ENCODE measurements around the gene WDR27.
"Not testable (repeated sequence)": the region's sequence is repeated elsewhere in the genome, so short reads cannot be mapped to it uniquely, and the experiment has no call there.

WDR27 gene

DNA sequence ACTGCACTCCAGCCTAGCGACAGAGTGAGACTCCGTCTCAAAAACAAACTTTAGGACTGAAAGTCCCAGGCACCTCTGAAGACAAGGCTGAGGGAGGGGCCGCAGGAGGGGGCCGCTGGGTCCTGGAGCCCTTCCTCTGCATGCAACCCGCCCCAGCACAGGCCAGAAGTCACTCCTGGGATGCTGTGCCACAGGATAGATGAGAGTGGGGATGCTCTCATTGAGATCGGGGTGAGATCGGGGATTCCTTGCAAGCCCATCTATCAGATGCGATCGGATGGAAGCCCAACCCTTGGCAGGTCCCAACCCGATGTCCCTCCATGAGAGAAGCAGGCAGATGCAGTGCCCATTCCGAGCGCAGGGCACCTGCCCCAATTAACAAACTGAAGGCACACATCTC is 66.5 kb downstream of the WDR27 start:
- no peak for DNase-seq

- no peak for DNase-seq
Measured at GRCh38 chr6:169632841-169633240, 69.0 kb downstream of the WDR27 start.

- DNase-seq: no peak
Measured at GRCh38 chr6:169629256-169629655, 72.6 kb downstream of the WDR27 start.

GRCh38 chr6:169627736-169628607 is 73.9 kb downstream of the WDR27 start:
- DNase-seq: no peak

DNA sequence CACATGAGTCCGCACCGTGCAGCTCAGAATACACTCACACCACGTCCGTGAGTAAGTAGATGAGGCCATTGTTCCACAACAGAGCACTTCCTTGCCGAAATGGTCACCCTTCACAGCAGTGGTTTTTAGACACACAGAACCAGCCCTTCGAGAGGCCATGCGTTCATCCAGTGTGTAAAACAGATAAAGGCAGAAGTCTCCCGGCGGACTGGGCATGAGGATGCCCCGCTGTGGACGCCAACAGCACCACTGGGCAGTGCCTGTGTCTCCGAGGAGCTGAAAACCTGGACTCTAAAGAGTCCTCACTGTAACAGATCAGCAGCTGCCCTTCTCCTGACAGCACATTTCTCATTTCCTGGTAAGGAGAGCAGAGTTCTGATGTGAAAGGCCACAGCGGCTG is 75.2 kb downstream of the WDR27 start:
- no peak for DNase-seq

DNA sequence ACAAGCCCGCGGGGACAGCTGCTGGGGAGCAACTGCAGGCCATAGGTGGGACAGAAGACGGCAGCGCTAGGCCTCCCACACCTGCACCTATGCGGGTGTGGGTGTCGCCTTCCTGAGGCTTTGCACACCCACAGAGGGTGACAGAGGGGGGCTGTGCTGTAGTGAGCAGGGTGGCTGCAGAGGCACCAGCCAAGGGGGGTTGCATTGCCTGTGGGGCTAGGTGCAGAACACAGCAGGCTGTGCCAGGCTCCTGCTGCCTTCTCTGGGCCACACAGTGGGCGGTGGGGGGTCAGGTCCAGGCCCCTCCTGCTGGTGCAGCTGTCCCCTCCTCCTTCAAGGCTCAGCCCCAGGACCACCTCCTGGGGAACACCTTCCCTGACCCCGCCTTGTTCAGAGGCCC is 75.7 kb downstream of the WDR27 start:
- DNase-seq: no peak

DNA sequence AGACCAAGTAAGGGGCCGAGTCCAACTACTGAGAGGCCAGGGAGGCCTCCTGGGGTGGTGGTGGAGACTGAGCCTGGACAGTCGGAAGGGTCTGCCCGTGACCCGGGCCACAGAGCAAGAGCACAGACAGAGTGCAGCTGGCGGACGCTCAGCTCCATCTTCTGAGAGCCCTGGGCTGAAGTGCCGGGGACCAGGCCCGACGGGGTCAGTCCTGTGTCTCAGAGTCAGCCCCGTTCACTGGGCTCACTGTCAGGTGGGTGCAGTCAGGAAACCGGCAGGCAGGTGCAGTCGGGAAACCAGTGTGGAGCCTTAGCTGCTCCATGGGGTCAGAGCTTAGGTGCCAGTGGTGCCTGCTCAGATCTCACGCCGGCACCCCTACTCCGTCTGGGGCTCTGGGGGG is 76.5 kb downstream of the WDR27 start:
- DNase-seq: no peak

- no peak for DNase-seq
Measured at GRCh38 chr6:169624785-169625184, 77.0 kb downstream of the WDR27 start.

DNA sequence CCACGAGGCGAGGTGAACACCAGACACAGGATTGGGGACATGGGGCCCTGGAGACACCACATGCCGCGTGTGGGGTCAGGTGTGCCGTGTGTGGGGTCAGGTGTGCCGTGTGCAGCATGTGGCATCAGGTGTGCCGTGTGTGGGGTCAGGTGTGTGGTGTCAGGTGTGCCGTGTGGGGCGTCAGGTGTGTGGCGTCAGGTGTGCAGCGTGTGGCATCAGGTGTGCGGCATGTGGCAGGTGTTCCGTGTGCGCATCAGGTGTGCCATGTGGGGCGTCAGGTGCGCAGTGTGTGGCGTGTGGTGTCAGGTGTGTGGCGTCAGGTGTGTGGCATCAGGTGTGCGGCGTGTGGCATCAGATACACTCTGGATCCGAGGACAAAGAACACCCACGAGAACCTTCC is 77.9 kb downstream of the WDR27 start:
- no peak for DNase-seq

DNA sequence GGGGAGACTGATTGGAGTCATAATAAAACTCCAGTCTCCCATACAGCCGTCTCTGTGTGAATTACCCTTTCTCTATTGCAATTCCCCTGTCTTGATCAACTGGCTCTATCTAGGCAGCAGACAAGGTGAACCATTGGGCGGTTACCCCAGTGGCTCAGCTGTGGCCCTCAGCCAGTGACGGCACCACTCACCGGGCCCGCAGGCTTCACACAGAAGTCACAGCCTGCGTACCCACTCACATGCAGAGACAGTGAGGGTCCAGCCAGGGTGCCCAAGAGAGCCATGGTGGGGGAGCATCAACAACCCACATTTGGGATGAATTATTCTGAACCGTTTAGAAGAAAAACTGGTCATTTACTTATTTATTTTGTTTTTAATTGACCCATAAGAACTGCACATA is 78.5 kb downstream of the WDR27 start:
- no peak for DNase-seq

- DNase-seq: no peak
Measured at GRCh38 chr6:169622618-169623017, 79.2 kb downstream of the WDR27 start.

DNA sequence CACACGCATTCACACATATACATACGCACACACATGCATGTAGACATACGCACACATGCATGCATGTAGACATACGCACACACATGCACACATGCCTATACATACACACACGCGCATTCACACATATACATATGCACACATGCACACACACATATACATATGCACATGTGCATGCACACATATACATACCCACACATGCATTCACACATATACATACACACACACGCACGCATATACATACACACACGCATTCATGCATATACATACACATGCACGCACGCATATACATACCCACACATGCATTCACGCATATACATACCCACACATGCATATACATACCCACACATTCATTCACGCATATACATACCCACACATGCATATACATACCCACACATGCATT is 80.5 kb downstream of the WDR27 start:
- no peak for DNase-seq

DNA sequence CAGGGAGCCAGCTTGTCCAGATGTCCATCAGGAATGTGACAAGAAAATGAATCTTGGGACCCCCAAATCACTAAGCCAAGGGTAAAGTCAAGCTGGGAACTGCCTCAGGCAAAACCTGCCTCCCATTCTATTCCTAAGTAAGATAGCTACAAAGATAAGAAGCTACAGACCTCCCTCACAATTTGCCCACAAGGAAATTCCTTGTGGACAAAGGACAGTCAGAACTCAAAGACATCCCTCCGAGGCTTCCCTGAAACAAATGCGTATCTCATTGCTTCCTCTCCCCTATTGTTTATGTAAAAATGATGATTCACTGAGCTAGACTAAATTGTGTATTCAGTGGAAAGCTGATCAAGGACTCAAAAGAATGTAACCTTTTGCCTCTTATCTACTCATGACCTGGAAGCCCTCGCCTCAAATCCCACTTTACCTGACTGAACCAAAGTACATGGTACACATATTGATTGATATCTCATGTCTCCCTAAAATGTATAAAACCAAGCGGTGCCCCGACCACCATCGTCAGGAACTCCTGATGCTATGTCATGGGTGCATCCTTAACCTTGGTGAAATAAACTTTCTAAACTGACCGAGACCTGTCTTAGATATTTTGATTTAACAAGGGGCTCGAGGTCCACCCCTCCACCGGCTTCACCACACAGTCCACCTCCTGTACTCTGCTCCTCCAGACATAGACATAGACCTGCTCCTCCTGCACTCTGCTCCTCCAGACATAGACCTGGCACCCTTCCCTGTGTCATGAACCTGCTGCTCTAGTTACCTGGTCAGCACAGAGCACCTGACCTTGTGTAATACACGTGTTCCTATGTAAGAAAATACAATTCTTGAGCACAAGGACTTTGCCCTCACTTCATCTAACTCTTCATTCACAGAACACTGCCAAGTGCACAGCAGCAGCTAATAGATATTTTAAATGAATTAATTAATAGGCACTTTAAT is 81.4 kb downstream of the WDR27 start:
- DNase-seq: peak; percentile 49

DNA sequence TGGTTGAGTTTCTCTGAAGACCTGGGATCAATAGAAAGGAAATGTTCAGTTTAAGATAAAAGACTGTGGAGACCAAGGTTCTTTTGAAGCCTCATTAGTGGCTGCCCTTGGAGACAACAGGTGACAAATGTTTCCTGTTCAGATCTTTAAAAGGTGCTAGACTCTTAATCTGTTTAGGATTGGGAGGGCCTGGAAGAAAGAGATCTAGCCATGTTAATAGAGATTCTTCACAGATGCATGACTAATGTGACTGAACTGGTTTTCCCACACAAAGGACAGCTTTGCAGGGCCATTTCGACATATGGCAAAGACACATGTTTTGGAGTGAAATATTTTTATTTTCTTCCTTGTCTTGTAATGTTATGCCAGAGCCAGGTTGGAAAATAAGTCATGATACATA is 82.2 kb downstream of the WDR27 start:
- no peak for DNase-seq

DNA sequence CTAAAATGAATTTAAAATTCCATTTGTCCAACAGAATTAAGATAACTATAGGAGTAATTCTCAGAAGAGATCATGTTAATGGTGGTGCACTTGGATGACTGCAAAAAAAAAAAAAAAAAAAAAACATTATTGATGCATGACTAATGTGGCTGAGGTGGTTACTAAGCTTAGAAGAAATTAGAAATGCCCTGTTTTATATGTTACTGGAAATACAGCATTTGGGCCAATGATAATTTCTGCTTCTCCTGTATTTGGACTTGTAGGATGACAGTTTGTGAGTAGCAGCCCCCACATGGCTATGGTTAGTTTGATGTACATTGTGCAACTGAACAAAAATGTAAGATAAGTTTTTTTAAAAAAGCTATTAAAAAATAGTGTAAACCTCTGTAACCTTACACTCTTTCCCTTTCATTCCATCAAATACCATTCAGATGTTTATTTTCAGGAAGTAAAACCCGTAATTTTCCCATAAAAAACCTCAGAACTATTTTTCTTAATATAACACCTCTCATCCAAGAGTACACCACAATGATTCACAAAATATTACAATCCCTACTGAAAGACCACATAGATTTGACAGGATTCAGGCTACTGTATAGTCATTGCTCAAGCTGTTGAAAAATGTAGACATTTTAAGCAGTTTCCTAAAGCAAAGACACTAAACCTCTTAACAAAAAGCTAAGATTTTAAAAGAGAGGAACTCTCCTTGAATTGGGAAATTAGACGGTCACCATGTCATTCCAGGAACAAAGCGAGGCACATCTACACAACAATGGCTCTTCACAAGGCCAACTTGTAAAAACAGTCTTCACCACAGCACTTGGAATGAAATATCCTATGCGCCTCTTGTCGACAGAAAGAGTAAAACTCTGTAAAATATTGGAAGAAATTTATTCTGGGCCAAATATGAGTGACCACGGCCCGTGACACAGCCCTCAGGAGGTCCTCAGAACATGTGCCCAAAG is 83.0 kb downstream of the WDR27 start:
- DNase-seq: peak; percentile 73

GRCh38 chr6:169617562-169617961 is 84.3 kb downstream of the WDR27 start:
- no peak for DNase-seq

GRCh38 chr6:169608609-169609008 is 93.2 kb downstream of the WDR27 start:
- DNase-seq: not testable (repeated sequence)

GRCh38 chr6:169604076-169604475 is 97.8 kb downstream of the WDR27 start:
- DNase-seq: no peak

DNA sequence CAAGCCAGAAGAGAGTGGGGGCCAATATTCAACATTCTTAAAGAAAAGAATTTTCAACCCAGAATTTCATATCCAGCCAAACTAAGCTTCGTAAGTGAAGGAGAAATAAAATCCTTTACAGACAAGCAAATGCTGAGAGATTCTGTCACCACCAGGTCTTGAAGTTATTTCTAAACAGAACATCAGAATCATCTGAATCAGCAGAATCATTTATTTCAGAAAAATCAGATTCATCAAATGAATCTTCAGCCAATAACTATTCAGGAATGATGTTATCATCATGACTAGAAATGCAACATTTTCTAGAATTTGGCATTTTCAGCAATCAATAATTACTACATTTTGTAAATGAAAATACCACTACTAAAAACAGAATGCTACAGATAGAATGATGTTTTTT is 100.7 kb downstream of the WDR27 start:
- not testable (repeated sequence) for DNase-seq

DNA sequence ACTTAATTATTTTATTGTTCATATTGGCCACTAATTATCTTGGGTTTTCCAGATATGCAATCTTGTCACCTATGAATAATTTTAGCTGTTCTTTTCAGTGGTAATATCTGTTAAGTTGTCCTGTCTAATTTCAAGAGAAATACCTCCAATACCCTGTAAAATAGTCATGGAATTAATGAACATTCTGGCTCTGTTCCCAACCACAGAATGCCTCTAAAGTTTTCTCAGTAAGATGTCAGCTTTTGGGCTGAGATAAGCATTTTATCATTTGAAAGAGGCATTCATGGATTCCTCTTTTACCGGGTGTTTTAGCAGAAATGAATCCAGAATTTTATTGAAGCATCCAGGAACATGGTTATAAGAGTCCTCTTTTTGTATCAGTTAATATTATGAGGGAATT is 109.3 kb downstream of the WDR27 start:
- peak; percentile 49 for DNase-seq

GRCh38 chr6:169591616-169592015 is 110.2 kb downstream of the WDR27 start:
- DNase-seq: no peak

DNA sequence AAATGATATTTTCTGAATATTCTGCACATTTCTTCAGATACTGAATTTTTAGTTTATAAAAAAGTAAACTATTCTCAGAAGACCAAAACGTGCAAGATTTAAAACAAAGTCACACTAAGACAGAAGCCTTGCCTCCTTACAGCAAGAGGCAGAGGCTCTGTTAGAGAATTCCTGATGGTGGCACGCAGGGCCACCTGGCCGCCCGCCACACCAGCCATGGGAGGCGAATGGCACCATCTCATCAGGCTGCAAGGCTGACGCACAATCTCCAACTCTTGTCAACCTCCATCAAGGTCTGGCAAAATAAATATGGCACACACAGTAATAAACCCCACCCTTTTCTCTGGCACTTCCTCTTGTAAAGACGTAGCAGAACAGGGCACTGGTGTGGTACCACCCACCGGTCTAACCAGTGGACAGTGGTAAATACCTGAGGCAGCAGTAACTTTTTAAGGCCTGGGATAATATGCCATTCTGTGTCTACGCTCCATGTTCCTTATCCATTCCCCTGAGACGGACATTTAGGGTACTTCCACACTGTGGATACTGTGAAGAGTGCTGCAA is 111.4 kb downstream of the WDR27 start:
- DNase-seq: no peak

All from kidney glomerular epithelial cell (primary cell).